MCF 10A (cell line): Measurements from ENCODE around the gene TMEM139. TPM values are rescaled to one million over a fixed set of nuclear protein-coding genes. Genes with fewer than 3 reads are reported as not detected.

Experiments
- BruUV-seq: library from RNA; stranded (reverse); fragments of 400-500 nt; replicated peaks from 2 replicates; lab custom pipeline; 2021; lab: Mats Ljungman, UMichigan
- CTCF ChIA-PET: fragments of 300-600 bp; sonication (Branson Sonifier 250); formaldehyde crosslinking; extraction: SDS; loops from one replicate; lab custom pipeline; 2021; ENCODE audit warnings: antibody characterized with exemption, inconsistent platforms; lab: Yijun Ruan, JAX
- POLR2A ChIA-PET: fragments of 300-600, 350-650 bp; sonication (Branson Sonifier 250); formaldehyde crosslinking; extraction: SDS; loops from one replicate; lab custom pipeline; 2020; ENCODE audit warnings: antibody characterized with exemption, inconsistent platforms; lab: Yijun Ruan, JAX
- DNase-seq: peaks from one replicate; pipeline ENCODE4 v3.0.0-alpha.2; 2018; ENCODE audit not compliant: unreplicated experiment
- H3K27ac Mint-ChIP-seq: one replicate; pipeline ENCODE4 v1.8.0; 2022; ENCODE audit warnings: mild to moderate bottlenecking, low read depth, mixed read lengths; ENCODE audit not compliant: unreplicated experiment
- H3K27me3 Mint-ChIP-seq: one replicate; pipeline ENCODE4 v1.8.0; 2022; ENCODE audit warnings: mixed read lengths; ENCODE audit not compliant: insufficient read depth, unreplicated experiment
- H3K36me3 Mint-ChIP-seq: one replicate; pipeline ENCODE4 v1.8.0; 2022; ENCODE audit warnings: mild to moderate bottlenecking, moderate library complexity, mixed read lengths; ENCODE audit not compliant: insufficient read depth, unreplicated experiment
- H3K4me1 Mint-ChIP-seq: one replicate; pipeline ENCODE4 v1.8.0; 2022; ENCODE audit warnings: mixed read lengths; ENCODE audit not compliant: insufficient read depth, unreplicated experiment
- H3K4me3 Mint-ChIP-seq: one replicate; pipeline ENCODE4 v1.8.0; 2022; ENCODE audit warnings: mild to moderate bottlenecking, moderate library complexity, mixed read lengths; ENCODE audit not compliant: unreplicated experiment
- H3K9me3 Mint-ChIP-seq: one replicate; pipeline ENCODE4 v1.8.0; 2022; ENCODE audit warnings: mixed read lengths; ENCODE audit not compliant: unreplicated experiment
- CTCF ChIP-seq: fragments of 200-600 bp; IDR thresholded peaks from one replicate; pipeline ENCODE4 v1.8.0; 2022; ENCODE audit warnings: antibody characterized with exemption, mild to moderate bottlenecking; ENCODE audit not compliant: unreplicated experiment
- intact Hi-C: fragments of 100-400 bp; cut with micrococcal nuclease; formaldehyde crosslinking; loops from 2 replicates; pipeline ENCODE4 v1.14.1; 2022
- total RNA-seq: library from RNA; stranded (reverse); gene quantifications from 2 replicates; pipeline ENCODE4 v1.2.3, GENCODE V29; 2022

The TMEM139 gene
- total RNA-seq, 1 experiment from 2014 or later = 9.2 TPM

GRCh38 chr7:143299346-143299745, 14.6 kb downstream of the TMEM139 start:
- CTCF ChIA-PET = interaction anchor here (0.5 to 3.3 kb wide), 34 partner anchors 9 to 1269 kb away, joined by 3 to 30 read pairs (median 4); partner anchors contain the start of genes CASP2, CLCN1 and GSTK1
- intact Hi-C loops = no loop called here
- Mint-ChIP-seq H3K27me3 (no peaks in the 10 kb centered on the region), H3K27ac (no peak overlapping the region), H3K4me1 (peaks cover 13% of the 10 kb centered on the region), H3K4me3 (no peak overlapping the region), H3K36me3 (peaks cover 84% of the 10 kb centered on the region), H3K9me3 (no peaks in the 10 kb centered on the region)
- DNase-seq = no peak
- BruUV-seq = no TSS peak
- TF ChIP-seq CTCF = no peak
- POLR2A ChIA-PET = interaction anchor here (0.7 to 1.0 kb wide), 2 partner anchors 10 to 742 kb away, joined by 3 to 5 read pairs; no protein-coding TSS in a partner anchor

- Mint-ChIP-seq H3K9me3 (no peaks in the 10 kb centered on the region), H3K36me3 (peaks cover 84% of the 10 kb centered on the region), H3K4me3 (no peak overlapping the region), H3K27ac (no peak overlapping the region), H3K4me1 (peaks cover 13% of the 10 kb centered on the region), H3K27me3 (no peaks in the 10 kb centered on the region)
- TF ChIP-seq CTCF = peak; percentile 43
- DNase-seq = peak; percentile 45
- ChIA-PET POLR2A (no interaction called here), CTCF (interaction anchor here (0.5 to 3.3 kb wide), 33 partner anchors 9 to 1269 kb away, joined by 3 to 30 read pairs (median 4); partner anchors contain the start of genes CASP2, CLCN1 and GSTK1)
- intact Hi-C loops = loop anchor here (2.0 kb wide), 1 partner anchor 59 kb away; no protein-coding TSS in a partner anchor
- no TSS peak for BruUV-seq
Observed at GRCh38 chr7:143299840-143300239, 15.1 kb downstream of the TMEM139 start.

- no peak overlapping the region for H3K27ac Mint-ChIP-seq
- no TSS peak for BruUV-seq
- H3K27me3 Mint-ChIP-seq = no peaks in the 10 kb centered on the region
- POLR2A ChIA-PET = interaction anchor here (1.3 to 1.7 kb wide), 3 partner anchors 9 to 13 kb away, joined by 3 to 6 read pairs (median 6); partner anchors contain the start of gene CASP2
- peaks cover 84% of the 10 kb centered on the region for H3K36me3 Mint-ChIP-seq
- H3K4me1 Mint-ChIP-seq = peaks cover 4% of the 10 kb centered on the region
- H3K4me3 Mint-ChIP-seq = no peak overlapping the region
- no peak for DNase-seq
- CTCF ChIA-PET = interaction anchor here (0.7 to 3.3 kb wide), 7 partner anchors 11 to 212 kb away, joined by 3 to 30 read pairs (median 3); no protein-coding TSS in a partner anchor
- intact Hi-C loops = loop anchor here (2.0 kb wide), 1 partner anchor 60 kb away; no protein-coding TSS in a partner anchor
- no peaks in the 10 kb centered on the region for H3K9me3 Mint-ChIP-seq
- TF ChIP-seq CTCF = no peak
Observed at GRCh38 chr7:143300959-143301935, 16.5 kb downstream of the TMEM139 start.

GRCh38 chr7:143303733-143304132, 19.0 kb downstream of the TMEM139 start:
- ChIA-PET POLR2A (no interaction called here), CTCF (interaction anchor here (0.7 to 3.7 kb wide), 2 partner anchors 63 to 64 kb away, joined by 3 to 30 read pairs; no protein-coding TSS in a partner anchor)
- H3K27ac Mint-ChIP-seq = no peak overlapping the region
- no peaks in the 10 kb centered on the region for H3K4me1 Mint-ChIP-seq
- BruUV-seq = no TSS peak
- H3K9me3 Mint-ChIP-seq = no peaks in the 10 kb centered on the region
- H3K27me3 Mint-ChIP-seq = no peaks in the 10 kb centered on the region
- DNase-seq = peak; percentile 26
- TF ChIP-seq CTCF = no peak
- intact Hi-C loops = no loop called here
- peaks cover 80% of the 10 kb centered on the region for H3K36me3 Mint-ChIP-seq
- no peak overlapping the region for H3K4me3 Mint-ChIP-seq
